HepG2 (cell line): ENCODE measurements around the gene DUOXA2. TPM values are rescaled to one million over a fixed set of nuclear protein-coding genes. Genes with fewer than 3 reads are reported as not detected.

Experiments used
- ATAC-seq: fragments of 200-7000 bp; cut with Tn5 transposase; 3 replicates; pipeline ENCODE4 v1.9.1; 2020; ENCODE audit warnings: mild to moderate bottlenecking, moderate library complexity
- BruUV-seq: library from RNA; stranded (reverse); fragments of 400-500 nt; replicated peaks from 2 replicates; lab custom pipeline; 2021; lab: Mats Ljungman, UMichigan
- CTCF ChIA-PET: fragments of 300-600 bp; formaldehyde crosslinking; extraction: SDS; loops from one replicate; lab custom pipeline; 2021; ENCODE audit warnings: low total read pairs, inconsistent platforms, low intra/inter-chr PET ratio; lab: Yijun Ruan, JAX
- POLR2A ChIA-PET: fragments of 350-600 bp; sonication (Branson Sonifier 250); formaldehyde crosslinking; loops from one replicate; lab custom pipeline; 2020; ENCODE audit warnings: antibody characterized with exemption, inconsistent platforms; lab: Yijun Ruan, JAX
- DNase-seq: peaks from one replicate; pipeline ENCODE4 v3.0.0-alpha.2; 2015; ENCODE audit warnings: low spot score
- FAIRE-seq: peaks from 3 replicates; lab custom pipeline; 2011; peaks lifted over from hg19 to GRCh38; lab: Jason Lieb, UNC
- H2AFZ ChIP-seq: one replicate; pipeline ENCODE4 v1.6.1; 2011; ENCODE audit warnings: low read length, inconsistent platforms
- H3K27ac ChIP-seq: fragments of 300-600 bp; 3 replicates; pipeline ENCODE4 v1.8.0; 2011; ENCODE audit warnings: mixed run types, mild to moderate bottlenecking, mixed read lengths, low read length, inconsistent platforms; ENCODE audit not compliant: insufficient read depth; ENCODE audit errors: extremely low read length
- H3K27me3 ChIP-seq, 2 experiments: fragments of 200-600 bp in 1 of 2; 2 replicates in 1 of 2; 3 replicates in 1 of 2; pipeline versions ENCODE4 v1.6.0 to v1.8.0; 2011; ENCODE audit warnings: low read length in 2 of 2, mild to moderate bottlenecking in 2 of 2, moderate library complexity in 2 of 2, inconsistent platforms in 1 of 2; ENCODE audit not compliant: insufficient read depth in 2 of 2, control insufficient read depth in 1 of 2
- H3K36me3 ChIP-seq, 2 experiments: fragments of 200-600 bp in 1 of 2; replicated peaks in 1 of 2; 2 replicates in 1 of 2; 3 replicates in 1 of 2; pipeline versions ENCODE4 v1.5.1 to v1.8.0; 2011; ENCODE audit warnings: low read length in 2 of 2, inconsistent platforms in 1 of 2; ENCODE audit not compliant: insufficient read depth in 2 of 2, control insufficient read depth in 1 of 2
- H3K4me1 ChIP-seq: 2 replicates; pipeline ENCODE4 v1.5.1; 2012; ENCODE audit warnings: low read length, inconsistent platforms; ENCODE audit not compliant: insufficient read depth
- H3K4me2 ChIP-seq: 2 replicates; pipeline ENCODE4 v1.6.0; 2011; ENCODE audit warnings: low read depth, low read length, inconsistent platforms
- H3K4me3 ChIP-seq, 3 experiments: fragments of 200-600 bp in 1 of 3; sonication (generic), shearing (Covaris generic) in 1 of 3; replicated peaks in 1 of 3; 2 replicates each; pipeline ENCODE4 v1.5.1; 2011 to 2016; ENCODE audit warnings: low read length in 3 of 3, inconsistent platforms in 2 of 3, low read depth in 2 of 3, mild to moderate bottlenecking in 2 of 3, control low read depth in 1 of 3, mixed read lengths in 1 of 3; ENCODE audit not compliant: insufficient read depth in 1 of 3
- H3K79me2 ChIP-seq: one replicate; pipeline ENCODE4 v1.6.1; 2011; ENCODE audit warnings: low read length, inconsistent platforms; ENCODE audit not compliant: insufficient read depth
- H3K9ac ChIP-seq: 2 replicates; pipeline ENCODE4 v1.6.0; 2011; ENCODE audit warnings: mild to moderate bottlenecking, low read depth, low read length, inconsistent platforms; ENCODE audit not compliant: insufficient read depth
- H3K9me3 ChIP-seq: 2 replicates; pipeline ENCODE4 v1.5.1; 2012; ENCODE audit warnings: mild to moderate bottlenecking, low read length
- H4K20me1 ChIP-seq: 2 replicates; pipeline ENCODE4 v1.6.0; 2011; ENCODE audit warnings: inconsistent platforms, mild to moderate bottlenecking, low read length, moderate library complexity; ENCODE audit not compliant: insufficient read depth
- CSRNP1 ChIP-seq: sonication (generic); formaldehyde crosslinking; IDR thresholded peaks from 2 replicates; pipeline ENCODE4 v1.8.1; 2023; ENCODE audit warnings: mild to moderate bottlenecking, missing genetic modification reagents
- MNT ChIP-seq: fragments of 450-650 bp; IDR thresholded peaks from 2 replicates; pipeline ENCODE4 v1.6.1; 2016
- RARA ChIP-seq: IDR thresholded peaks from 2 replicates; pipeline ENCODE4 v1.6.1; 2016; ENCODE audit warnings: missing genetic modification reagents, missing compliant biosample characterization
- RFX5 ChIP-seq: IDR thresholded peaks from 2 replicates; pipeline ENCODE4 v1.6.1; 2011; ENCODE audit warnings: low read depth, low read length, improper control_type of control experiment
- ZSCAN29 ChIP-seq: sonication (generic); formaldehyde crosslinking; conservative IDR thresholded peaks from 2 replicates; pipeline ENCODE4 v1.4.0; 2020; ENCODE audit warnings: mild to moderate bottlenecking, missing genetic modification reagents
- WGBS: methylation state at CpG from one replicate; pipeline ENCODE4 v1.1.6; 2017; ENCODE audit warnings: low lambda C conversion rate; 5-methylcytosine and 5-hydroxymethylcytosine counted together
- in situ Hi-C: cut with HindIII; loops from 2 replicates; pipeline ENCODE4 v1.10.0; 2017; ENCODE audit warnings: low pct_unique_long_range_greater_than_20kb; ENCODE audit not compliant: extremely low pct_ligation_motif_present
- intact Hi-C: fragments of 100-400 bp; cut with micrococcal nuclease; formaldehyde crosslinking; loops from one replicate; pipeline ENCODE4 v1.10.0; 2022; ENCODE audit not compliant: unreplicated experiment
- polyA plus RNA-seq, 8 experiments: library from polyadenylated mRNA; depleted of rRNA in 3 of 8; stranded (reverse) in 7 of 8; unstranded in 1 of 8; fragments of >200 nt; fragmentation: Illumina TruSeq in 4 of 8; extraction: Trizol in 4 of 8; gene quantifications; 2 replicates each; pipeline versions ENCODE4 v1.2.1 to v1.2.3, GENCODE V29; 2011 to 2016; ENCODE audit warnings: low read depth in 4 of 8, missing spikeins in 1 of 8, mixed read lengths in 1 of 8; ENCODE audit not compliant: insufficient read depth in 1 of 8
- total RNA-seq, 5 experiments: library from RNA; depleted of rRNA; stranded (reverse); fragments of >200 nt; fragmentation: Illumina TruSeq; extraction: Trizol; gene quantifications; 2 replicates each; pipeline ENCODE4 v1.2.3, GENCODE V29; 2016; ENCODE audit warnings: low read depth in 1 of 5

Gene DUOXA2
- total and polyA plus RNA-seq, 2 of the 13 experiments (the other 11 are each of a cell fraction or from before 2014, with no cell fraction given): 0.32 TPM; not detected in 1

GRCh38 chr15:45100884-45101625 is 13.1 kb upstream of the DUOXA2 start (continued):
- TF ChIP-seq CSRNP1 (CRISPR knock-in tag): no peak
- TF ChIP-seq ZSCAN29 (CRISPR knock-in tag): no peak
- TF ChIP-seq RFX5: no peak
- no peak for TF ChIP-seq RARA (CRISPR knock-in tag)

- Histone ChIP-seq H2AFZ (no peak overlapping the region), H3K4me2 (no peak overlapping the region), H3K79me2 (no peaks in the 10 kb centered on the region), H3K4me1 (no peaks in the 10 kb centered on the region), H3K4me3 (no peak overlapping the region), H4K20me1 (no peaks in the 10 kb centered on the region), H3K9me3 (no peaks in the 10 kb centered on the region), H3K27me3 (peaks cover 8 to 36% of the 10 kb centered on the region in 2 experiments), H3K9ac (no peak overlapping the region), H3K27ac (no peak overlapping the region), H3K36me3 (no peaks in the 10 kb centered on the region)
- intact Hi-C loops: no loop called here
- ATAC-seq (no peak), FAIRE-seq (no peak), DNase-seq (no peak)
- POLR2A ChIA-PET: interaction anchor here (1.3 kb wide), 1 partner anchor 16 kb away, joined by 3 read pairs; no protein-coding TSS in a partner anchor
- no peak for TF ChIP-seq MNT
- no TSS peak for BruUV-seq
- CTCF ChIA-PET: no interaction called here
- 62% methylated on average over 11 of the region's 12 CpGs for WGBS
- in situ Hi-C loops: no loop called here
Observed at GRCh38 chr15:45101749-45102148, 12.4 kb upstream of the DUOXA2 start.
